GM13976 (cell line): Measurements from ENCODE around the gene PARN.

Source experiments
- DNase-seq: peaks from one replicate; pipeline ENCODE4 v3.0.0; 2012; ENCODE audit warnings: low spot score
- CTCF ChIP-seq: IDR thresholded peaks from 2 replicates; pipeline ENCODE4 v1.5.1; 2012; ENCODE audit warnings: borderline replicate concordance, mild to moderate bottlenecking; ENCODE audit not compliant: insufficient read depth; ENCODE audit errors: extremely low read depth, missing control alignments, control extremely low read depth
- in situ Hi-C: fragments of 300-500 bp; cut with MboI; formaldehyde crosslinking; loops from one replicate; pipeline ENCODE4 v1.12.0; 2022; ENCODE audit warnings: low sequenced_read_pairs, mixed read lengths, inconsistent platforms; ENCODE audit not compliant: unreplicated experiment

Gene PARN

GRCh38 chr16:14613991-14614390 is 16.1 kb downstream of the PARN start:
- in situ Hi-C loops = no loop called here
- no peak for TF ChIP-seq CTCF
- DNase-seq = no peak

GRCh38 chr16:14611660-14612059 is 18.4 kb downstream of the PARN start:
- in situ Hi-C loops = no loop called here
- TF ChIP-seq CTCF = no peak
- DNase-seq = no peak

- in situ Hi-C loops = no loop called here
- no peak for DNase-seq
- no peak for TF ChIP-seq CTCF
Observed at GRCh38 chr16:14609716-14610115, 20.3 kb downstream of the PARN start.

GRCh38 chr16:14608604-14609003 is 21.5 kb downstream of the PARN start:
- DNase-seq = no peak
- in situ Hi-C loops = no loop called here
- TF ChIP-seq CTCF = no peak

GRCh38 chr16:14608111-14608566 is 21.9 kb downstream of the PARN start:
- TF ChIP-seq CTCF = no peak
- in situ Hi-C loops = no loop called here
- DNase-seq = peak; percentile 59

- in situ Hi-C loops = no loop called here
- TF ChIP-seq CTCF = no peak
- no peak for DNase-seq
Observed at GRCh38 chr16:14606102-14606501, 24.0 kb downstream of the PARN start.
